ENCODE results near the gene PAQR4. TPM values are rescaled to one million over a fixed set of nuclear protein-coding genes. Genes with fewer than 3 reads are reported as not detected.

The PAQR4 gene
- polyA plus RNA-seq, 1 of the 3 experiments (the other 2 are of a cell fraction), result 8.8 TPM

GRCh38 chr16:2929693-2930092, 39.5 kb upstream of the PAQR4 start:
- DNase-seq, result no peak
- Histone ChIP-seq H2AFZ (ENCODE audit: low read depth) (no peak overlapping the region), H3K9ac (no peak overlapping the region), H3K4me3 (ENCODE audit: low read depth in 2 of 2, low read length in 1 of 2) (no peak overlapping the region), H3K79me2 (ENCODE audit: insufficient read depth) (no peaks in the 10 kb centered on the region), H4K20me1 (ENCODE audit: insufficient read depth) (no peaks in the 10 kb centered on the region), H3F3A (replicated peaks; ENCODE audit: insufficient read depth) (peaks cover 5% of the 10 kb centered on the region), H3K27me3 (ENCODE audit: insufficient read depth) (no peaks in the 10 kb centered on the region), H3K27ac (ENCODE audit: low read depth in 2 of 2, low read length in 1 of 2) (no peak overlapping the region), H3K4me2 (no peak overlapping the region), H3K9me2 (no peaks in the 10 kb centered on the region), H3K9me3 (no peaks in the 10 kb centered on the region), H3K4me1 (ENCODE audit: control insufficient read depth in 1 of 2, insufficient read depth in 2 of 2, low read depth in 1 of 2, low read length in 1 of 2) (peaks cover 0 to 5% of the 10 kb centered on the region in 2 experiments; a peak in 1 of 4 replicates), H3K36me3 (replicated peaks in 1 of 2; ENCODE audit: control insufficient read depth in 1 of 2, insufficient read depth in 2 of 2, low read length in 1 of 2) (peaks cover 0 to 26% of the 10 kb centered on the region in 2 experiments)
- POLR2A ChIA-PET, result no interaction called here
- TF ChIP-seq TEAD4 (IDR thresholded peaks at IDR 0.05; ENCODE audit: borderline replicate concordance, insufficient read depth) (no peak), USF2 (IDR thresholded peaks at IDR 0.05; ENCODE audit: borderline replicate concordance, low read depth, low read length) (no peak), NRF1 (IDR thresholded peaks at IDR 0.05; ENCODE audit: low read depth, low read length) (no peak), GATA2 (CRISPR knock-in tag; IDR thresholded peaks at IDR 0.05) (no peak), MXI1 (IDR thresholded peaks at IDR 0.05; ENCODE audit: low read depth, low read length) (no peak), REST (IDR thresholded peaks at IDR 0.05; ENCODE audit: low read depth, low read length) (no peak), YY1 (IDR thresholded peaks at IDR 0.05; ENCODE audit: low read depth) (no peak), TAF1 (IDR thresholded peaks at IDR 0.05; ENCODE audit: borderline replicate concordance, low read depth, low read length) (no peak), NFIC (IDR thresholded peaks at IDR 0.05; ENCODE audit: borderline replicate concordance) (no peak), GABPA (IDR thresholded peaks at IDR 0.05; ENCODE audit: low read depth) (no peak), ELF1 (IDR thresholded peaks at IDR 0.05) (no peak), TCF12 (IDR thresholded peaks at IDR 0.05) (no peak), MEF2A (IDR thresholded peaks at IDR 0.05; ENCODE audit: borderline replicate concordance, low read depth) (no peak), EZH2phosphoT487 (IDR thresholded peaks at IDR 0.05; ENCODE audit: borderline replicate concordance, low read depth) (no peak)
- WGBS (ENCODE audit: low lambda C conversion rate), result 100% methylated on average over 1 of the region's 14 CpGs
- CTCF ChIA-PET, result interaction anchor here (0.7 to 1.3 kb wide), 2 partner anchors 15 to 137 kb away, joined by 3 read pairs; no protein-coding TSS in a partner anchor

- Histone ChIP-seq H3K9ac (no peak overlapping the region), H3K4me2 (no peak overlapping the region), H3F3A (replicated peaks; ENCODE audit: insufficient read depth) (peaks cover 5% of the 10 kb centered on the region), H3K79me2 (ENCODE audit: insufficient read depth) (no peaks in the 10 kb centered on the region), H4K20me1 (ENCODE audit: insufficient read depth) (no peaks in the 10 kb centered on the region), H3K27me3 (ENCODE audit: insufficient read depth) (no peaks in the 10 kb centered on the region), H3K4me1 (ENCODE audit: control insufficient read depth in 1 of 2, insufficient read depth in 2 of 2, low read depth in 1 of 2, low read length in 1 of 2) (peaks cover 0 to 5% of the 10 kb centered on the region in 2 experiments; a peak in 1 of 4 replicates), H3K27ac (ENCODE audit: low read depth in 2 of 2, low read length in 1 of 2) (no peak overlapping the region), H3K9me3 (no peaks in the 10 kb centered on the region), H3K36me3 (replicated peaks in 1 of 2; ENCODE audit: control insufficient read depth in 1 of 2, insufficient read depth in 2 of 2, low read length in 1 of 2) (peaks cover 0 to 26% of the 10 kb centered on the region in 2 experiments), H3K4me3 (ENCODE audit: low read depth in 2 of 2, low read length in 1 of 2) (no peak overlapping the region), H3K9me2 (no peaks in the 10 kb centered on the region), H2AFZ (ENCODE audit: low read depth) (no peak overlapping the region)
- 96% methylated on average over 4 of the region's 15 CpGs for WGBS (ENCODE audit: low lambda C conversion rate)
- ChIA-PET POLR2A (no interaction called here), CTCF (interaction anchor here (1.3 to 2.6 kb wide), 2 partner anchors 15 to 31 kb away, joined by 3 to 8 read pairs; no protein-coding TSS in a partner anchor)
- DNase-seq, result no peak
- TF ChIP-seq CHD2 (IDR thresholded peaks at IDR 0.05; ENCODE audit: low read length, partially characterized antibody) (no peak), ELF1 (IDR thresholded peaks at IDR 0.05) (no peak), FOXM1 (IDR thresholded peaks at IDR 0.05; ENCODE audit: low read depth) (no peak), ZBTB33 (IDR thresholded peaks at IDR 0.05; ENCODE audit: borderline replicate concordance, low read depth) (no peak), USF2 (IDR thresholded peaks at IDR 0.05; ENCODE audit: borderline replicate concordance, low read depth, low read length) (no peak), NRF1 (IDR thresholded peaks at IDR 0.05; ENCODE audit: low read depth, low read length) (no peak), GABPA (IDR thresholded peaks at IDR 0.05; ENCODE audit: low read depth) (no peak), RAD21 (IDR thresholded peaks at IDR 0.05; ENCODE audit: low read length) (no peak)
Observed at GRCh38 chr16:2930236-2930635, 38.9 kb upstream of the PAQR4 start.

Measured in SK-N-SH (cell line).